Peyer's patch (tissue), 4 donors: ENCODE data around the gene BACH2.

ENCODE experiments used
- CTCF ChIP-seq, 6 experiments: fragments of 450-650 bp in 4 of 6; fragments of 200-600 bp in 2 of 6; sonication (generic) in 1 of 6; IDR thresholded peaks; one replicate each; pipeline ENCODE4 v1.5.1; 2017 to 2019; ENCODE audit warnings: antibody characterized with exemption in 6 of 6, mild to moderate bottlenecking in 3 of 6, moderate library complexity in 1 of 6
- POLR2A ChIP-seq, 2 donors: fragments of 450-650 bp; IDR thresholded peaks; one replicate each; pipeline ENCODE4 v1.5.1; 2017; ENCODE audit warnings: antibody characterized with exemption in 2 of 2, mild to moderate bottlenecking in 2 of 2, moderate library complexity in 2 of 2

- TF ChIP-seq POLR2A (IDR thresholded peaks at IDR 0.05) = no peak
- TF ChIP-seq CTCF (IDR thresholded peaks at IDR 0.05) = no peak
Observed at GRCh38 chr6:90036963-90037362, 259.7 kb downstream of the BACH2 start.
